GM12878 (cell line): ENCODE data around the gene FKRP.

Source experiments
- BHLHE40 ChIP-seq, 2 experiments: fragments of 450-650 bp in 1 of 2; IDR thresholded peaks; 2 replicates each; pipeline ENCODE4 v1.6.1; 2011 to 2017; ENCODE audit warnings: low read depth in 2 of 2, borderline replicate concordance in 1 of 2, improper control_type of control experiment in 1 of 2, low read length in 1 of 2, mild to moderate bottlenecking in 1 of 2
- CTCF ChIP-seq, 3 experiments: IDR thresholded peaks in 2 of 3; conservative IDR thresholded peaks in 1 of 3; 2 replicates each; pipeline ENCODE4 v1.5.1; 2011; ENCODE audit warnings: low read depth in 3 of 3, low read length in 3 of 3, mild to moderate bottlenecking in 3 of 3, control low read depth in 2 of 3, moderate library complexity in 2 of 3, inconsistent platforms in 1 of 3, mixed read lengths in 1 of 3; ENCODE audit not compliant: control insufficient read depth in 2 of 3, insufficient read depth in 1 of 3; ENCODE audit errors: extremely low read depth in 1 of 3
- EP300 ChIP-seq, 2 experiments: fragments of 150-350 bp in 1 of 2; IDR thresholded peaks; 2 replicates each; pipeline ENCODE4 v1.6.1; 2011 to 2012; ENCODE audit warnings: low read depth in 2 of 2, low read length in 2 of 2, borderline replicate concordance in 1 of 2, improper control_type of control experiment in 1 of 2, inconsistent platforms in 1 of 2; ENCODE audit not compliant: control insufficient read depth in 1 of 2
- POLR2A ChIP-seq: IDR thresholded peaks from 2 replicates; pipeline ENCODE4 v1.6.1; 2011; ENCODE audit warnings: low read depth, mild to moderate bottlenecking, low read length
- POLR2AphosphoS5 ChIP-seq: IDR thresholded peaks from 2 replicates; pipeline ENCODE4 v1.6.1; 2011; ENCODE audit warnings: mild to moderate bottlenecking, low read length, inconsistent platforms
- SKIL ChIP-seq: fragments of 450-650 bp; IDR thresholded peaks from 2 replicates; pipeline ENCODE4 v1.6.1; 2017; ENCODE audit warnings: mild to moderate bottlenecking, low read depth, inconsistent platforms; ENCODE audit not compliant: poor library complexity, severe bottlenecking
- SMC3 ChIP-seq: IDR thresholded peaks from 2 replicates; pipeline ENCODE4 v1.6.1; 2011; ENCODE audit warnings: low read length, improper control_type of control experiment, borderline replicate concordance
- STAT3 ChIP-seq: IDR thresholded peaks from 2 replicates; pipeline ENCODE4 v1.6.1; 2011; ENCODE audit warnings: low read depth, low read length, improper control_type of control experiment
- TCF3 ChIP-seq: IDR thresholded peaks from 2 replicates; pipeline ENCODE4 v1.6.1; 2012; ENCODE audit warnings: low read depth, mild to moderate bottlenecking, low read length, borderline replicate concordance; ENCODE audit not compliant: insufficient read depth
- ZBTB11 ChIP-seq: fragments of 450-650 bp; formaldehyde crosslinking; IDR thresholded peaks from 2 replicates; pipeline ENCODE4 v1.5.0; 2022; ENCODE audit warnings: mild to moderate bottlenecking, missing genetic modification characterization

- TF ChIP-seq POLR2A (no peak), CTCF (IDR thresholded peaks at IDR 0.05 in 2 of 3, conservative IDR thresholded peaks at IDR 0.05 in 1 of 3; ENCODE audit: control insufficient read depth in 2 of 3, extremely low read depth in 1 of 3, insufficient read depth in 1 of 3, low read depth in 3 of 3, low read length in 3 of 3) (0 out of 6 replicates have a peak, but pooled peaks of 1 of the 3 experiments have one; percentile 3), POLR2AphosphoS5 (no peak), SKIL (no peak), EP300 (IDR thresholded peaks at IDR 0.05; ENCODE audit: borderline replicate concordance in 1 of 2, control insufficient read depth in 1 of 2, low read depth in 2 of 2, low read length in 2 of 2) (no peak), TCF3 (no peak), BHLHE40 (IDR thresholded peaks at IDR 0.05; ENCODE audit: borderline replicate concordance in 1 of 2, low read depth in 2 of 2, low read length in 1 of 2) (no peak), SMC3 (no peak), ZBTB11 (CRISPR knock-in tag) (no peak), STAT3 (no peak)
These were observed 29.7 kb upstream of the FKRP start for GRCh38 chr19:46715975-46716671.
